WTC11 (cell line): ENCODE results near the gene PDE6D. TPM values are rescaled to one million over a fixed set of nuclear protein-coding genes. Genes with fewer than 3 reads are reported as not detected.

Source experiments
- ATAC-seq: fragments of 200-7000 bp; cut with Tn5 transposase; 2 replicates; pipeline ENCODE4 v1.10.0; 2021; ENCODE audit warnings: mild to moderate bottlenecking, moderate library complexity
- Bru-seq: library from RNA; stranded (reverse); fragments of 400-500 nt; gene quantifications from one replicate; lab custom pipeline; 2021; lab: Mats Ljungman, UMichigan
- CTCF ChIA-PET: fragments of 300-600 bp; sonication (Branson Sonifier 250); formaldehyde crosslinking; loops from one replicate; lab custom pipeline; 2021; ENCODE audit warnings: antibody characterized with exemption; lab: Charles Lee
- POLR2A ChIA-PET: fragments of 350-600 bp; sonication (Branson Sonifier 250); formaldehyde crosslinking; loops from one replicate; lab custom pipeline; 2021; ENCODE audit warnings: antibody characterized with exemption; lab: Charles Lee
- DNase-seq: peaks from one replicate; pipeline ENCODE4 v3.0.0; 2021; ENCODE audit warnings: low spot score
- H3K27ac Mint-ChIP-seq: 2 replicates; pipeline ENCODE4 v1.8.0; 2021; ENCODE audit warnings: mixed read lengths
- H3K27me3 Mint-ChIP-seq: 2 replicates; pipeline ENCODE4 v1.8.0; 2021; ENCODE audit warnings: low read depth, mild to moderate bottlenecking, moderate library complexity, mixed read lengths
- H3K36me3 Mint-ChIP-seq: 2 replicates; pipeline ENCODE4 v1.8.0; 2021; ENCODE audit warnings: mixed read lengths
- H3K4me1 Mint-ChIP-seq: 2 replicates; pipeline ENCODE4 v1.8.0; 2022; ENCODE audit warnings: mixed read lengths
- H3K4me3 Mint-ChIP-seq: 2 replicates; pipeline ENCODE4 v1.8.0; 2021; ENCODE audit warnings: mild to moderate bottlenecking, moderate library complexity, mixed read lengths
- H3K9me3 Mint-ChIP-seq: 2 replicates; pipeline ENCODE4 v1.8.0; 2021; ENCODE audit warnings: mixed read lengths
- AR ChIP-seq: fragments of 250-450 bp; sonication (Bioruptor Pico); IDR thresholded peaks from 2 replicates; pipeline ENCODE4 v1.9.0; 2021; ENCODE audit warnings: mild to moderate bottlenecking
- ATF3 ChIP-seq: sonication (generic); formaldehyde crosslinking; conservative IDR thresholded peaks from 2 replicates; pipeline ENCODE4 v1.8.1; 2022; ENCODE audit warnings: mild to moderate bottlenecking, missing genetic modification reagents
- CREM ChIP-seq: sonication (generic); formaldehyde crosslinking; IDR thresholded peaks from 2 replicates; pipeline ENCODE4 v1.8.1; 2022; ENCODE audit warnings: mild to moderate bottlenecking, missing genetic modification reagents, moderate library complexity
- E2F1 ChIP-seq: sonication (generic); formaldehyde crosslinking; IDR thresholded peaks from 2 replicates; pipeline ENCODE4 v1.8.0; 2022; ENCODE audit warnings: mild to moderate bottlenecking, missing genetic modification reagents
- FOXK1 ChIP-seq: sonication (generic); formaldehyde crosslinking; IDR thresholded peaks from 2 replicates; pipeline ENCODE4 v1.8.0; 2022; ENCODE audit warnings: mild to moderate bottlenecking, moderate library complexity, missing genetic modification reagents
- IRF2 ChIP-seq: sonication (generic); formaldehyde crosslinking; IDR thresholded peaks from 2 replicates; pipeline ENCODE4 v1.8.0; 2022; ENCODE audit warnings: low read depth, missing genetic modification reagents, borderline replicate concordance
- MAX ChIP-seq: sonication (generic); formaldehyde crosslinking; IDR thresholded peaks from 2 replicates; pipeline ENCODE4 v1.8.0; 2022; ENCODE audit warnings: mild to moderate bottlenecking, missing genetic modification reagents
- MLX ChIP-seq: sonication (generic); formaldehyde crosslinking; IDR thresholded peaks from 2 replicates; pipeline ENCODE4 v1.8.1; 2023; ENCODE audit warnings: mild to moderate bottlenecking, missing genetic modification reagents, moderate library complexity
- NFYB ChIP-seq: sonication (generic); formaldehyde crosslinking; conservative IDR thresholded peaks from 2 replicates; pipeline ENCODE4 v1.8.0; 2022; ENCODE audit warnings: low read depth, missing genetic modification reagents
- OVOL2 ChIP-seq: fragments of 250-450 bp; sonication (Bioruptor Pico); IDR thresholded peaks from 2 replicates; pipeline ENCODE4 v1.9.0; 2021; ENCODE audit warnings: mild to moderate bottlenecking, borderline replicate concordance
- TCF7 ChIP-seq: sonication (generic); formaldehyde crosslinking; IDR thresholded peaks from 2 replicates; pipeline ENCODE4 v1.8.0; 2022; ENCODE audit warnings: mild to moderate bottlenecking, low read depth, missing genetic modification reagents, moderate library complexity
- USF1 ChIP-seq: sonication (generic); formaldehyde crosslinking; IDR thresholded peaks from 2 replicates; pipeline ENCODE4 v1.8.0; 2022; ENCODE audit warnings: mild to moderate bottlenecking, missing genetic modification reagents
- ZNF425 ChIP-seq: fragments of 250-450 bp; sonication (Bioruptor Pico); conservative IDR thresholded peaks from 2 replicates; pipeline ENCODE4 v1.9.0; 2021; ENCODE audit warnings: mild to moderate bottlenecking
- long read RNA-seq, 3 experiments: library from RNA in 1 of 3; library from capped mRNA in 1 of 3; library from polyadenylated mRNA in 1 of 3; unstranded in 2 of 3; stranded (forward) in 1 of 3; transcript quantifications; one replicate each; pipeline ENCODE4 v2.0.0, GENCODE V29; 2021
- total RNA-seq: library from RNA; stranded (reverse); gene quantifications from 3 replicates; pipeline ENCODE4 v1.2.3, GENCODE V29; 2021
- TF ChIP-seq, protein P1 (sequence below): sonication (generic); formaldehyde crosslinking; IDR thresholded peaks from 2 replicates; pipeline ENCODE4 v1.8.1; 2023; ENCODE audit warnings: mild to moderate bottlenecking, missing genetic modification reagents, moderate library complexity
- TF ChIP-seq, protein P2 (sequence below): sonication (generic); formaldehyde crosslinking; IDR thresholded peaks from 2 replicates; pipeline ENCODE4 v1.8.0; 2023; ENCODE audit warnings: missing genetic modification reagents
- TF ChIP-seq, protein P3 (sequence below): sonication (generic); formaldehyde crosslinking; IDR thresholded peaks from 2 replicates; pipeline ENCODE4 v1.8.0; 2022; ENCODE audit warnings: mild to moderate bottlenecking, missing genetic modification reagents

Gene PDE6D
- total RNA-seq (30.2 to 32.8 TPM (median 31.4 TPM) in 3 replicates), Bru-seq, nascent RNA (percentile 69 among the genes with signal in this experiment)
- long read RNA-seq, experiment 1, transcript PDE6D-201 (5 exons, 1,175 nt) = major isoform, 55 of 65 reads
- long read RNA-seq, experiment 1, partial matches to known transcripts = 1 of 65 reads
- long read RNA-seq, experiment 1, other reads (novel, unspliced or antisense) = 4 of 65 reads
- long read RNA-seq, experiment 2, transcript PDE6D-201 (5 exons, 1,175 nt) = major isoform, 39 of 54 reads
- long read RNA-seq, experiment 2, partial matches to known transcripts = 9 of 54 reads
- long read RNA-seq, experiment 2, other reads (novel, unspliced or antisense) = 3 of 54 reads
- long read RNA-seq, experiment 3, transcript PDE6D-202 (4 exons, 672 nt) = minor isoform, 6 of 105 reads
- long read RNA-seq, experiment 3, transcript PDE6D-201 (5 exons, 1,175 nt) = major isoform, 93 of 105 reads
- long read RNA-seq, experiment 3, partial matches to known transcripts = 0 of 105 reads
- long read RNA-seq, experiment 3, other reads (novel, unspliced or antisense) = 3 of 105 reads

DNA sequence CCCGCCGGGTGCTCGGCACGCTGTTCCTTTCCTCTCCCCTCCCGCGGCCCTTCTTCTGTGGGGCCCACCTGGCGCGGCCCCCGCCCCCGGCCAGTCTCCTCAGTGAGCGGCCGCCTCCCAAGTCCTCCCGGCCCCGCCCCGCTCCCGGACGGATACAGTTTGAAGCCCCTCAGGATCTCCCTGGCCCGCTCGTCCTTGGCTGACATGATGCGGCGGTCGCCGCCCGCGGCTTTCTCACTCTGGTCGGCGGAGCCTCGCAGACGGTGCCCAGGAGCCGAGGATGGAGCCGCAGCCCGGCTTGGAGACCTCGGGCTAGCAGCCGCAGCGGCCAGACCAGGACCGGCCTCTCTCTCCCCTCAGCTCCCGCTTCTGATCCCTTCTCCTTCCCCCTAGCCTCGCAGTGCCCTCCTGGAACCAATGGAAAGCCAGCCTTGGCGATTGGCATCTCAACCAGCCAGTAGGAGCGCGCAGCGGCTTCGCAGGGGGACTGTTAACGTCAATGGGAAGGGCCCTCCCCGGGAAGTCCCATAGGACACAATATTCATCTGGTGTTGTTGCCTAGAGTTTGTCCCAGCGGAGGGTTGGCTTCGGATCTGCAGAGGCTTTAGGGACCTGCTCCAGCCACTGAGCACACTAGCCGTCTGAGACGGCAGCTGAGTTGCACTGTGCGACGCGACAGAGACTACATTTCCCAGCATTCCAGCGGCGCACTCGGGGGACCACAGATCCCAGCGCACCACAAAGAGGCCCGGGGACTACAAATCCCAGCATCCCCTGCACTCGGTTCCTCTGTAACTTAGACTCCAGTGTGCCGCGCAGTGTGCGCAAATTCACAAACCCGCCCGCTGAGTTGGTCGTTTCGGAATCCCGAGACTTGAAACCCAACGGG lies at the start of gene PDE6D:
TSS of gene PDE6D (minus strand) at position 374 of the 889 bp plus-strand sequence. CDS start at position 206, 168 bp downstream.
- Mint-ChIP-seq H3K27ac (peak within 1 kb of the TSS; percentile 90), H3K27me3 (no peaks in the 10 kb centered on the region; the same call in 1 of the 2 replicates), H3K4me1 (peaks cover 30% of the 10 kb centered on the region), H3K9me3 (no peaks in the 10 kb centered on the region), H3K36me3 (no peaks in the 10 kb centered on the region), H3K4me3 (peak within 1 kb of the TSS; percentile 95)
- DNase-seq (peak; percentile 99), ATAC-seq (peak; percentile 93)
- POLR2A ChIA-PET = no interaction called here
- CTCF ChIA-PET = interaction anchor here (0.8 to 1.4 kb wide), 6 partner anchors 60 to 108 kb away, joined by 3 to 4 read pairs (median 3); no protein-coding TSS in a partner anchor
- TF ChIP-seq ZNF425 (no peak), MAX (CRISPR knock-in tag) (peak; percentile 53; the same call in 1 of the 2 replicates), OVOL2 (CRISPR knock-in tag) (no peak), E2F1 (no peak), AR (CRISPR knock-in tag) (no peak), NFYB (CRISPR knock-in tag) (peak; percentile 100), MLX (CRISPR knock-in tag) (no peak), IRF2 (CRISPR knock-in tag) (no peak), CREM (CRISPR knock-in tag) (no peak), TCF7 (CRISPR knock-in tag) (no peak), USF1 (CRISPR knock-in tag) (0 out of 2 replicates have a peak, but pooled peaks have one; percentile 11), FOXK1 (CRISPR knock-in tag) (0 out of 2 replicates have a peak, but pooled peaks have one; percentile 12), ATF3 (CRISPR knock-in tag) (no peak)
- TF ChIP-seq, protein P1, sequence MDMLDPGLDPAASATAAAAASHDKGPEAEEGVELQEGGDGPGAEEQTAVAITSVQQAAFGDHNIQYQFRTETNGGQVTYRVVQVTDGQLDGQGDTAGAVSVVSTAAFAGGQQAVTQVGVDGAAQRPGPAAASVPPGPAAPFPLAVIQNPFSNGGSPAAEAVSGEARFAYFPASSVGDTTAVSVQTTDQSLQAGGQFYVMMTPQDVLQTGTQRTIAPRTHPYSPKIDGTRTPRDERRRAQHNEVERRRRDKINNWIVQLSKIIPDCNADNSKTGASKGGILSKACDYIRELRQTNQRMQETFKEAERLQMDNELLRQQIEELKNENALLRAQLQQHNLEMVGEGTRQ = peak; percentile 6; the same call in 1 of the 2 replicates
- TF ChIP-seq, protein P2, sequence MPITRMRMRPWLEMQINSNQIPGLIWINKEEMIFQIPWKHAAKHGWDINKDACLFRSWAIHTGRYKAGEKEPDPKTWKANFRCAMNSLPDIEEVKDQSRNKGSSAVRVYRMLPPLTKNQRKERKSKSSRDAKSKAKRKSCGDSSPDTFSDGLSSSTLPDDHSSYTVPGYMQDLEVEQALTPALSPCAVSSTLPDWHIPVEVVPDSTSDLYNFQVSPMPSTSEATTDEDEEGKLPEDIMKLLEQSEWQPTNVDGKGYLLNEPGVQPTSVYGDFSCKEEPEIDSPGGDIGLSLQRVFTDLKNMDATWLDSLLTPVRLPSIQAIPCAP = no peak
- TF ChIP-seq, protein P3, sequence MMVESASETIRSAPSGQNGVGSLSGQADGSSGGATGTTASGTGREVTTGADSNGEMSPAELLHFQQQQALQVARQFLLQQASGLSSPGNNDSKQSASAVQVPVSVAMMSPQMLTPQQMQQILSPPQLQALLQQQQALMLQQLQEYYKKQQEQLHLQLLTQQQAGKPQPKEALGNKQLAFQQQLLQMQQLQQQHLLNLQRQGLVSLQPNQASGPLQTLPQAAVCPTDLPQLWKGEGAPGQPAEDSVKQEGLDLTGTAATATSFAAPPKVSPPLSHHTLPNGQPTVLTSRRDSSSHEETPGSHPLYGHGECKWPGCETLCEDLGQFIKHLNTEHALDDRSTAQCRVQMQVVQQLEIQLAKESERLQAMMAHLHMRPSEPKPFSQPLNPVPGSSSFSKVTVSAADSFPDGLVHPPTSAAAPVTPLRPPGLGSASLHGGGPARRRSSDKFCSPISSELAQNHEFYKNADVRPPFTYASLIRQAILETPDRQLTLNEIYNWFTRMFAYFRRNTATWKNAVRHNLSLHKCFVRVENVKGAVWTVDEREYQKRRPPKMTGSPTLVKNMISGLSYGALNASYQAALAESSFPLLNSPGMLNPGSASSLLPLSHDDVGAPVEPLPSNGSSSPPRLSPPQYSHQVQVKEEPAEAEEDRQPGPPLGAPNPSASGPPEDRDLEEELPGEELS (CRISPR knock-in tag) = 0 out of 2 replicates have a peak, but pooled peaks have one; percentile 26
